ENCODE data around the gene RNF20. TPM values are rescaled to one million over a fixed set of nuclear protein-coding genes. Genes with fewer than 3 reads are reported as not detected.

RNF20 gene
- polyA plus RNA-seq, 1 of the 3 experiments (the other 2 are of a cell fraction), result 16.0 TPM

DNA sequence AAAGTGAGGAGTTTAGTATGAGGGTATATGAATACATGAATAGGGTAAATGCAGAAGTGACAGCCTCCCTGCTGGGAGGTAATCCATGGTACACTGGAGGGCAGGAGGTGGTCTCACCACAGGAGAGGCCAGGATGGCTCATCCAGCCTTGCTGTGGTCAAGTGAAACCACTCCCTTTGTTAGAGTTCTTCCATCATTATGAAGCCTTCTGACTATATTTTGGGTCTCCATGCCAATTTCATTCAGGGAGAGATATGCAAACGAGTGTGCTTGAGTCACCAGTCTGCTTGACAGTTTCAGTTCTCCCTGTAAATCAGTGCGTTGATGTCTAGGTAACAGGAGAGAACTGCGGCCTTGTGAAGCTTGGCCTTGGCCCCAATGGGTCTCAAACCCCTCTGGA is 44.7 kb downstream of the RNF20 start:
- Histone ChIP-seq H3K4me3 (ENCODE audit: low read depth in 2 of 2, low read length in 1 of 2) (no peak overlapping the region), H3K9ac (no peak overlapping the region), H3K79me2 (ENCODE audit: insufficient read depth) (no peaks in the 10 kb centered on the region), H3K27ac (ENCODE audit: low read depth in 2 of 2, low read length in 1 of 2) (no peak overlapping the region), H3K27me3 (ENCODE audit: insufficient read depth) (no peaks in the 10 kb centered on the region), H3K4me1 (ENCODE audit: control insufficient read depth in 1 of 2, insufficient read depth in 2 of 2, low read depth in 1 of 2, low read length in 1 of 2) (peaks cover 2 to 5% of the 10 kb centered on the region in 2 experiments; a peak in 2 of 4 replicates), H3K4me2 (no peak overlapping the region), H3K36me3 (replicated peaks in 1 of 2; ENCODE audit: control insufficient read depth in 1 of 2, insufficient read depth in 2 of 2, low read length in 1 of 2) (peaks cover 0 to 4% of the 10 kb centered on the region in 2 experiments), H3K9me2 (no peaks in the 10 kb centered on the region), H2AFZ (ENCODE audit: low read depth) (no peak overlapping the region), H4K20me1 (ENCODE audit: insufficient read depth) (no peaks in the 10 kb centered on the region), H3K9me3 (no peaks in the 10 kb centered on the region), H3F3A (replicated peaks; ENCODE audit: insufficient read depth) (peaks cover 11% of the 10 kb centered on the region)
- CTCF ChIA-PET, result interaction anchor here (0.7 kb wide), 1 partner anchor 11 kb away, joined by 3 read pairs; no protein-coding TSS in a partner anchor
- POLR2A ChIA-PET, result no interaction called here
- WGBS (ENCODE audit: low lambda C conversion rate), result 75% methylated on average over 3 of the region's 3 CpGs
- TF ChIP-seq EZH2phosphoT487 (IDR thresholded peaks at IDR 0.05; ENCODE audit: borderline replicate concordance, low read depth) (no peak), EP300 (IDR thresholded peaks at IDR 0.05; ENCODE audit: borderline replicate concordance in 1 of 2, low read depth in 1 of 2, low read length in 1 of 2) (no peak), SMC3 (IDR thresholded peaks at IDR 0.05; ENCODE audit: low read depth, low read length) (no peak), JUND (IDR thresholded peaks at IDR 0.05) (no peak), GABPA (IDR thresholded peaks at IDR 0.05; ENCODE audit: low read depth) (no peak), CHD2 (IDR thresholded peaks at IDR 0.05; ENCODE audit: low read length, partially characterized antibody) (no peak), NRF1 (IDR thresholded peaks at IDR 0.05; ENCODE audit: low read depth, low read length) (no peak)
- TF ChIP-seq, protein P1, sequence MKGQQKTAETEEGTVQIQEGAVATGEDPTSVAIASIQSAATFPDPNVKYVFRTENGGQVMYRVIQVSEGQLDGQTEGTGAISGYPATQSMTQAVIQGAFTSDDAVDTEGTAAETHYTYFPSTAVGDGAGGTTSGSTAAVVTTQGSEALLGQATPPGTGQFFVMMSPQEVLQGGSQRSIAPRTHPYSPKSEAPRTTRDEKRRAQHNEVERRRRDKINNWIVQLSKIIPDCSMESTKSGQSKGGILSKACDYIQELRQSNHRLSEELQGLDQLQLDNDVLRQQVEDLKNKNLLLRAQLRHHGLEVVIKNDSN (IDR thresholded peaks at IDR 0.05; ENCODE audit: borderline replicate concordance, low read depth), result no peak
- DNase-seq, result no peak

DNA sequence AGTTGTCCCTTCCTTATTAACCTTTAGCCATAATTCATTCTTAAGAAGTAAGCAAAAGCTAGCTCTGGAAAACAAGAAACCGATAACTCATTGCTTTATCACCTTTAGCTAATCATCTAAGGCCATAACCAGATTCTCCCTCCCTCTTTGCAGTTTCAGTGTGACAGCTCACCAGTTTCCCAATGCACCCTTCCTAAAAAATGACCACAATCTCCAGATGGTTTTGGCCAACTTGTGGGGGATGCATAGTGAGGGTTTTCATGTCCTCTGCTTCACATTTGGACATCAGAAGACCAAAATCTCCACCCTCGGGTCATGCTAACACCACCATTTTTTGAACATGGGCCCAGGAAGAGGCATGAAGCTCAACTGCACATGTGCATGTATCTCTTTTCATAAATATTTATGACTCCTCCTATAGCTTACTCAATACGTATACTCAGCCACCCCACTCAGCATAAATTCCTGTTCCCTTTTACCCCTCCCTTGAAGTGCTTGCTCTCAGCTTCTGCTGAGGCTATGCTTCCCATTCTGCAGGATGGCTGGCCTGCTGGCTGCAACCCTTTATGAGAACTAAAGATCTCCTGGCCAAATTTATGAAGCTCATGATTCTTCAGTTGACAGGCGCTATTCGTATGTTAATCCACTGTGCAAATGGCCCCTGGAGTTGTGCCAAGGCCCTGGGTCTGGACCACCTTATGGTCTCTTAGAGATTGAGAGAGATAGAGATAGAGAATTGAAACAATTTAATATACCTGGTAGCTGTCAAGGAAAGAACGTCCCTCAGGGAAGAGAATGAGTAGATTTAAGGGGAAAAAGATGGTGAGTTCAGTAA is 46.3 kb downstream of the RNF20 start:
- H4K20me1 ChIP-seq (ENCODE audit: insufficient read depth), result no peaks in the 10 kb centered on the region
- no peak overlapping the region for H2AFZ ChIP-seq (ENCODE audit: low read depth)
- no peaks in the 10 kb centered on the region for H3K27me3 ChIP-seq (ENCODE audit: insufficient read depth)
- 62% methylated on average over 6 of the region's 6 CpGs for WGBS (ENCODE audit: low lambda C conversion rate)
- ChIA-PET POLR2A (no interaction called here), CTCF (interaction anchor here (1.2 to 1.9 kb wide), 4 partner anchors 12 to 148 kb away, joined by 4 to 6 read pairs (median 4); no protein-coding TSS in a partner anchor)
- peaks cover 0 to 4% of the 10 kb centered on the region in 2 experiments for H3K36me3 ChIP-seq (replicated peaks in 1 of 2; ENCODE audit: control insufficient read depth in 1 of 2, insufficient read depth in 2 of 2, low read length in 1 of 2)
- no peaks in the 10 kb centered on the region for H3K9me3 ChIP-seq
- peaks cover 11% of the 10 kb centered on the region for H3F3A ChIP-seq (replicated peaks; ENCODE audit: insufficient read depth)
- H3K4me2 ChIP-seq, result no peak overlapping the region
- H3K27ac ChIP-seq (ENCODE audit: low read depth in 2 of 2, low read length in 1 of 2), result no peak overlapping the region
- DNase-seq, result no peak
- no peak for TF ChIP-seq JUND (IDR thresholded peaks at IDR 0.05)
- TF ChIP-seq, protein P2, sequence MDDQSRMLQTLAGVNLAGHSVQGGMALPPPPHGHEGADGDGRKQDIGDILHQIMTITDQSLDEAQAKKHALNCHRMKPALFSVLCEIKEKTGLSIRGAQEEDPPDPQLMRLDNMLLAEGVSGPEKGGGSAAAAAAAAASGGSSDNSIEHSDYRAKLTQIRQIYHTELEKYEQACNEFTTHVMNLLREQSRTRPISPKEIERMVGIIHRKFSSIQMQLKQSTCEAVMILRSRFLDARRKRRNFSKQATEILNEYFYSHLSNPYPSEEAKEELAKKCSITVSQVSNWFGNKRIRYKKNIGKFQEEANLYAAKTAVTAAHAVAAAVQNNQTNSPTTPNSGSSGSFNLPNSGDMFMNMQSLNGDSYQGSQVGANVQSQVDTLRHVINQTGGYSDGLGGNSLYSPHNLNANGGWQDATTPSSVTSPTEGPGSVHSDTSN (IDR thresholded peaks at IDR 0.05), result no peak
- no peak for TF ChIP-seq EP300 (IDR thresholded peaks at IDR 0.05; ENCODE audit: borderline replicate concordance in 1 of 2, low read depth in 1 of 2, low read length in 1 of 2)
- peaks cover 2 to 5% of the 10 kb centered on the region in 2 experiments; a peak in 2 of 4 replicates for H3K4me1 ChIP-seq (ENCODE audit: control insufficient read depth in 1 of 2, insufficient read depth in 2 of 2, low read depth in 1 of 2, low read length in 1 of 2)
- H3K9me2 ChIP-seq, result no peaks in the 10 kb centered on the region
- H3K9ac ChIP-seq, result no peak overlapping the region
- H3K79me2 ChIP-seq (ENCODE audit: insufficient read depth), result no peaks in the 10 kb centered on the region
- no peak overlapping the region for H3K4me3 ChIP-seq (ENCODE audit: low read depth in 2 of 2, low read length in 1 of 2)

Measured in SK-N-SH (cell line).